HG03575 (cell line): ENCODE data around the gene LIPA.

Source experiments
- ATAC-seq: cut with Tn5 transposase; IDR thresholded peaks from one replicate; pipeline ENCODE4 v1.9.1; 2021; ENCODE audit not compliant: unreplicated experiment, insufficient number of reproducible peaks, low FRiP score; ENCODE audit errors: extremely low read depth

LIPA gene

DNA sequence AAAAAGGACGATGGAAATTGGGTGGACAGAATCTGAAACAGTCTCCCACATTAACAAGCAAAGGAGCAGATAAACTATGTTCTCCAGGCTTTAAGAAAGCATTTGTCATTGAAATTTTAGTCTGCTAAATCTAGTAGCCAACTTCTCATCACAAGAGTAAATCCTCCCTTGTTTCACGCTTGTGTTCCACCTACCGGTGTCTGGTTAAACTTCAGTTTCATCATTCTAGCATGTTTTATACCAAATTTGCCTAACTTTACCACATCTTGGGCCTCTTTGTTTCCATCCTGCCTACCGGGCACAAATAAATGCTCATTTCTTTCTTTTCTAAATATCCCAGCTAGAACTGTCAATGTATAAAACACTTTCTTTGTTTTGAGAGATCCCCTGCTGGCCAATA, 5.8 kb downstream of the LIPA start:
- no peak for ATAC-seq

DNA sequence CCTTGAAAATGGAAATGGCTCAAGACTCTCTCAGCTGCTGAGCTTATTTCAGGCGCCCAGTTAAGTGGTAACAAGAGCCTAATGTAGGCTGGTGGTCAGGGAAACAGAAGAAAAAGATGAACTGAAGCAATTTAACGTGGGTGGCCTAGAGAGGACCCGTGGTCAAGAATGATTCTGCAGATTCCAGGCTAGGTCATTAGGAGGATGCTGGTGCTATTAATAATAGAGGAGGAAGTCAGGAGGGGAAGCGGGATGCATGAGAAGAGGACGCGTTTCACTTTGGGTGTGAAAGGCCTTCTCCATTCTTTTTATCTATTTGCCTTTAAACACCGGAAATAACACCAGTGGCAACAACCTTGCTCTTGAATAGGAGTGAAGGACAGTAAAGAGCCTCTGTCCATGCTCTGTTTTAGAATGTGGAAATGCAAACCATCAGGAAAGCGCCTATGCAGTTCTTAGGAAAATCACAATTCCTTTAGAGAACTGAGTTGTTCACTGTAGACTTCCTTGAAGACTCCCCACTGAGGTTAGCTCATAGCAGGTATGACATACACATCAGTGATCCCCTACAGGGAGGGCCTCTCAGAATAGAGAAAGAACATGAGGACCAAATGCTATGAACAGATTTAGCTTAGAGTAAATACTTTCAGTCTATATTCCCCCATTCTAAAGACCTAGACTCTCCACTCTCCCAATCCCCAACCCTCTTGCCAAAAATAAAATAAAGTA, 8.6 kb downstream of the LIPA start:
- no peak for ATAC-seq

DNA sequence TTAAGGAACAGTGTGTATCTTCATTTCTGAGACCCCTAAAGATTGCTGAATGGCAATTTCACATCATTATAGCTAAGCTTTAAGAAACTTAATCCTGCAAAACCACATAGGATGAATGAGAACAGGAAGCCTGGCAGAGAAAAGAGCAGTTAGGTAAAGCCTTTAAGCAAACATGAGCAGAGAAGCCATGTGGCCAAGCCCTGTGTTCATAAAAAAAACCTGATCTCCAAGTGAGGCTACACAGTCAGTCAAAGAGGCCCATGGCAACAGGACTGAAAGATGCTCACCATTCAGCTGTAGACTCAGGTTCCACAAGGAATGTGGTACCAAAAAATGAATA, 9.3 kb downstream of the LIPA start:
- no peak for ATAC-seq

DNA sequence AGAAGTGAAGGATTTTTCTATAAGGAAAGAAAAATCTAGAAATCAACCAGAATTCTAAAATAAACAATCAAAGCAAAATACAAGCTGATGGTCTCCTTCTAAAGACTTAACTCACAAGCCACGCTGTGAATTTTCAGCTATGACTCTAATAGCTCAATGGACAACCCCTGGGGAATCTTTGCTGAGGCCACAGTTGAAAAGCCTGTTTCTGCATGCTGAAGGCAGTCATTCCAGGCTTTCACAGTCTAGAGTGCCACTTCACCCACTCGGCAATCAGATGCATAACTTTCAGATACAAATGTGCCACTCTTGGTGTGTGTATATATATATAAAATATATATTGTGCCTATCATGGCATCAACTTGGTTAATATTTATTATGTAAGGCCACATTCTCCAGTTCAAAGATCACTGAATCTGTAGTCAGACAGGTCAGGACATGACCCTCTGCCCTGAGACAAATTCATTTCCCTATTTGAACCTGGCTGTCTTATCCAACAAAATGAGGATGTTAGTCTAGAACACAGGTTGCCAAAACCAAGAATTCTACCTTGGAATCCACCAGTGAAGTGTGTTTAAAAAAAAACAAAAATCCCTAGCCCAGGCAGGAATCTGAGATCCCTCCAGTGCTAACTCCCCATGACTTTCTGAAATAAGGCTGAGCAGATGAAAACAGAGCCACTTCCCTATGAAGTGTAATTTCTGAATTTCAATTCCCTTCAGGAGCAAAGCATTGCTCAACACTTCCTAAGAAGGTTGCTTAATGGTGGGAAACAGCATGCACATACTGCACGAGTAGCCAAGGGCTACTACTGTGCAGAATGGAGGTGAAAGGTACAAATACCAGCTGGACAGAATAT, 9.9 kb downstream of the LIPA start:
- ATAC-seq = no peak

DNA sequence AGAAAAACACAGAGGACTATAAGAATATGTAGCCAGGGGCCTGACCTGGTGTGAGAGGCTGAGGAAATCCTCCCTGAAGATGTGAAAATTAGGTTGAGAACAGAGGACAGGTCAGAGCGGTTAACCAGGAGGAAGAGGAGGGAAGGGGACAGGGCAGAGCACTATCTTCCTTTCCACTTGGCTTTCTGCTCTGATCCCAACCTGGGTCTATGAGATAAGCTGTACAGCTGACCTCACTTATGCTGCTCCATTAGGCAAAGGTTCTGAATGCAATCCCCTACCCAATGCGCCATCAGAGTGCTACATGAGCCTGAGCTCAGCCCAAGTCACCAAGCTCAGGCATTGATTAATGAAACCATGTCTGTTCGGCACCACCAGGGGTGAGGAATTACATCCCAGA, 10.5 kb downstream of the LIPA start:
- ATAC-seq = no peak

DNA sequence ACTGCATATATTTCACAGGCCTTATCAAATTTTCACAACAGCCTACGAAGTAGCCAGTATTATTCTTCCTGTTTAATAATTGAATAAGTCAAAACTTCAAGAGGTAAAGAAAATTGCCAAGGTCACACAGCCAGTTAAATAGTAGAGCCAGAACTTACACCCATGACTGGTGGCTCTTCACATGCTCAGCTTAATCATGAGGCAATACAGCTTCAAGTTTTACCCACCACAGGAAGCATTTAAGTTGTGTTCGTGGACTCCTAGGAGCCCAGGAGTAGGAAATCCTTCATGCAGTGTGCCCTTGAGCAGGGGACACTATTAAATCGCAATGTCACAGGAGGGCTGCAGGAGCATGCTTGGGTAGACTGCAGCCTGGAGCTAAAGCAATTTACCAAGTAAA, 11.1 kb downstream of the LIPA start:
- ATAC-seq = no peak

DNA sequence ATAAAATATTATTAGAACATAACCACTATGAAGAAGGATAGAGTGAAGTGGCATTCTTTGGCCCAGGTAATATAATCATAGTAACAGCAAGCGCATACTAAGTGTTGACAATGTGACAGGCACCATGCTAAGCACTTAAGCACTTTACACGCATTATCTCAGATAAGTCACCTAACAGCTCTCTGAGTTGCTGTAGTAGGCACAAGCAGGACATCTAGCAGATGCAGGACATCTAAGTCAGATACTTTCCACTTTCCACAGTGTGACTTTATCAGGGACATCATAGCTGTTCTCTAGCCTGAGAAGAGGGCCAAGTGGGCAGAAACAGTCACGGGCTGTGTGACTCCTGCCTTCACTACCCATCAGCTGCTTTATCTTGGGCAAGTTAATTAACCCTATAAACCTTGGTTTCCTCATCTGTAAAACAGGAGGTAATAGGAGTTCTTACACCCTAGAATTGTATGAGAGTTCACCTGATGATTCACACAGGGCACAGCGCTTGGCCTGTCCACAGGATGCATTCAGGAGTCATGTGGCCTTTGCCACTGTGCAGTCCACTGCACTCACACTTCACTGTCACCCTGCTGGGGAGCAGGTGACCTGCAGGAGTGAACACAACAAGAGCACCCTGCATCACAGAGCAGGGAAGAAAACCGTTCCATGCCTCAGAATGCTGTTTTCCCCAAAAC, 12.5 kb downstream of the LIPA start:
- ATAC-seq = no peak

DNA sequence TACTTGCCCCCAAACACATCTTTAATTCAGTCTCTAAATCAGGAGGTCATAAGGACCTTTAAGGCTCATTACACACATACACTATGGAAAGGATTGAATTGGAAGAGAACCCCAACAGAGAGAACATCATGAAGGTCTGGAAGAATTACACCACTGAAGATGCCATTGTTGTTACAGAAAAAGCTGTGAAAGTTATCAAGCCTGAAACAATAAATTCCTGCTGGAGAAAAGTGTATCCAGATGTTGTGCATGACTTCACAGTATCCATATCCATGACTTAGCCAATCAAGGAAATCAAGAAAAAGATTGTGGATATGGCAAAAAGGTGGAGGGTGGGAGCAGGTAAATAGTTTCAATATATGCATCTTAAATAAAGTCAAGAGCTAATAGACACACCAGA, 13.7 kb downstream of the LIPA start:
- no peak for ATAC-seq

DNA sequence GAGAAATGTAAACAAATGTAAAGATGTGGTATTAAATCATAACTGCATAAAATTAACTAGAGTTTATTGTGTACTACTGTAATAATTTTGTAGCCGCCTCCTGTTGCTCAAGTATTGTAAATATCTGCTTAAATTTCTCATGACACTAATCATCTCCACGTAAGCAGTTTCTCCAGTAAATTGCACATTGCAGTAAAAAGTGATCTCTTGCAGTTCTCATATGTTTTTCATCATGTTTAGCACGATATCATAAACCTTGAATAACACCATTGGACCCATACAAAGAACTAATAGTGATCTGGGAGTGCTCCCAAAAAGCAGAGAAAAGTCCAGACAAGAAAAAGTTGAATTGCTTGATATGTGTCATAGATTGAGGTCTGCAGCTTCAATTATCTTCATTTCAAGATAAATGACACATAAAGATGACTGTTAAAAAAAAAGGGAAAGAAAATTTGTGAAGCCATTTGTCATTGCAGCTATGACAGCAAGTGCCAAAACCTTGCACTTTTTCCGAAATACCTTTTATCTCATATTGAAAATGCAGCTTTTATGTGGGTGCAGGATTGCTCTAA, 15.3 kb downstream of the LIPA start:
- no peak for ATAC-seq

DNA sequence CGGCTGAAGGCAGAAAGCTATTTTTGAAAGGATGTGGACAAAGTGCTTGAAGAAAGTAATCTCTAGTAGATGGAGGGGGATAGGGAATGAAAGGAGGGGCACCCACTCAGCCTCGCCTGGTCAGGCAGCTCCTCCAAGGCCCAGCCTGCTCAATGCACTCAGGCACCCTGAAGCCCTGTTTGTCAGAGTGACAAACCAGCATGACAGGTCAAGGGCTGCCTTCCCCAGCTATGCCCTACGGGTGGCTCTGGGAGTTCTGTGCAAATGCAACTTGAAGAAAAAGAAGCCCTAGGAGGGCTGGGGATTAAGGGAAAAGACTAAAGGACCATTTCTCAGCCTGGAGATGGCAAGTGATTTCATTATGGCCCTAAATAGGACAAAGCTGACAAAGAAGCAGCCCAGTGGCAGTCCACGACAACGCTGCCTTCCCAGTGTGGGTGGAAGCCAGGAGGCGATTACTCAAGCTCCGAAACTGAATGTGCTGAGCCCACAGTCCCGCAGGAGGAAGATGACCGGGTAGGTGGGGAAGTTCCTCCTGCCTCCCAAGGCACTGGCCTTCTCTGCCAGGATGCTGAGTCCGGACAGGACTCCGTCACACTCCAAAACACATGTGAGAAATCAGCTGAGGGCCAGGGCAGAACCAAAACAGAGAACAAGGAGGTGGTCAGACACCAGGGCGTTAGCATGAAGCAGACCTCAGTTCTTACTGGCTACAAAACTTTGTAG, 16.3 kb downstream of the LIPA start:
- ATAC-seq = no peak

DNA sequence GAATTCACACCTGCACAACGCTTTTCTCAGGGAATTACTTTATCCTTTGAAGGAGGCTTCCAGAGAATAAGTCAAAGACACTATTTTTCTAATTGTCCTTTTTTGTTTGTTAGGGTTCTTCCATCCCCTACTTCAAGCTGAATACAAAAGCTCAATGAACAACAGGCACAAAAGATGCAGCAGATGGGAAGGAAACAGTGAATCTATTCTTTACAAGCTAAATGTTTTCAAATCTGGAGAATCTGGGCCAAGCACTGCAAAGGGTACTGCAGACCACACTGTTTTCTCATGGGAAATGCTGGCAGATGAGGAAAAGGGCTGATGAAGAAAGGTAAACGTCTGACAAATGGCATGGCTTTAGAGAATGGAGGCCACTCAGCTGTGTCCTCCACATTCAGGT, 18.5 kb downstream of the LIPA start:
- ATAC-seq = no peak

DNA sequence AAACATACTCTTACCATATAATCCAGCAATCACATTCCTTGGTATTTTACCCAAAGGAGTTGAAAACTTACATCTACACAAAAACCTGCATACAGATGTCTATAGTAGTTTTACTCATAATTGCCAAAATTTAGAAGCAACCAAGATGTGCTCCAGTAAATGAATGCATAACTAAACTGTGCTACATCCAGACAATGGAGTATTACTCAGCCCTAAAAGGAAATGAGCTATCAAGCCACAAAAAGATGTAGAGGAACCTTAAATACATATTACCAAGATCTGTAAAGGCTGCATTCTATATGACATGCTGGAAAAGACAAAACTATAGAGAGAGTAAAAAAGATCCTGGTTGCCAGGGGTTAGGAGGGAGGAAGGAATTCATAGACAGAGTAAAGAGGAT, 22.6 kb downstream of the LIPA start:
- ATAC-seq = no peak

DNA sequence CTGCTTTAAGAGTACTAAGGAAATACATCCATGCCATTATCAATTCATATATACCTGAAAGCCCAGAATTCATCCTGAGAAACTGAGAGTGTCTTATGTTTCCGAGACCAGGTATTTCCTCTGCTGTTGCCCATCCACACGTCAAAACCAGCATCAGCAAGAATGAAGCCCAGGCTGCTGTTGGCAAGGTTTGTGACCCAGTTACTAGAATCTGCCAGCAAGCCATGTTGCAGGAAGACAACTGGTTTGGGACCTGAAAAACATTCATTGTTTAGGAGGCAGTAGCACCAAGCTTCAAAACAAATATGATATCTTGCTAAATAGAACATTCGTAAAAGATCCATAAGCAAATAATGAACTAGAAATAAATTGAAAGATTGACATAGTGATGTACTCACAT, 23.4 kb downstream of the LIPA start:
- ATAC-seq = no peak

DNA sequence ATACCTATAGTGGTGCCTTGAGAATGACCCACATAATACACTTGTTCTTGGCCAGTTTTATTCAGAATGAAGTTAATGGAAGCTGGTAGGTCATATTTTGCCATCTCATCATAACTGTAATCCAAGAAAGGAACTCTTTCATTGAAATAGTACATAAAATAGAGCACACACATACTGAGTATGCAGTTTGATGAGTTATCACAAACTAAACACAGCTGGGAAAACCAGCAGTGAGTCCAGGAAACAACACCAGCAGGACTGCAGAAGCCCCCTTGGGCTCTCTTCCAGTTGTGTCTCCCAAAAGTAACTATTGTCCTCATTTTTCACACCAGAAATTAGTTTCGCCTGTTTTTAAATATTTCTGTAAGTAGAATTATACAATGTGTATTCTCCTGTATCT, 24.7 kb downstream of the LIPA start:
- no peak for ATAC-seq

DNA sequence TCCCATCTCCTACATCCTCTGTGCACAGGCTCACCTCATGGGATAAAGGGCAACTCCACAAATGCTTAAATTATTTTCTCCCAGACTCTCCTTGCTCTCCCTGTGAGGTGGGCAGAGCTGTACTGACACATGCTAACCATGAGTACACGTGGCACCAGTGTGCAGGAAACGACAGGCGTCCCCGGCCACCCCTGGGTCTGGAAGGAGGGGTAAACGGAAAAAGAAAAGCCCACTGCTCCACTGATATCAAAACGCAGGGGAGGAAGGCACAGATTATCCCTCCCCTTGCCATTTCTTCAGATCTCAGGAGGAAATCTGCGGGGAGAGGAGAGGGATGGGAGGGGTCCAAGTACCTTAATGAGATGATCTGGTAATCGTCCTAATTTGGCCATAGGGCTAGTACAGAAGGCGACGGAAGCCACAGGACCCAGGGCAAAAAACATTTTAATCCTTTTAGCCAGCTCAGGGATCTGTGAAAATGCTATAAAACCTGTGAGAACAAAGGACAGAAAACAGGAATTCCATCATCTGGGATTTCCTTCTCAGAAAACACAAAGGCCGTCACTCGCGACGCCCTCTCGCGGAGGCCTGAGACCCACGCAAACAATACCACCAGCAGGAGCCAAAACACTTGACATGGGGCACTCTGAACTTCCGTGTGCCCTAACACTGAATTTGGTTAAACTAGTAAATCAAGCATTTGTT, 26.7 kb downstream of the LIPA start:
- no peak for ATAC-seq

DNA sequence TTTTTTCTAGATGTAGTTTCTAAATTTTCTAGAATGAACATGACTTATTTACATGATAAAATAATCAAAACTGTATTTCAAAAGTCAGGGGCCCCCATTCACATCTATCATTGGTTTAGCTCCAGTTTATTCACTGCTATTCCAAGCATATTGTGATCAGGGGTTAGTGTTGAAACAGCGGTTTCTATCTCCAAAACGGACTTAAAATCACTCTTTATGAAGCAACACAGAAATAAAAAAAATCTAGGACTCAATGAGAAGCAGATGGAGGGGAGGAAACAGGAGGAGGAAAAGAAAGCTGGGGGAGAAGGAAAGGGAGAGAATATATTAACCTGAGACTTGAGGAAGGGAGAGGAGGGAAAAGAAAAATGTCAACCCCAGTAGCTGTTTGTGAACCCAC, 29.7 kb downstream of the LIPA start:
- no peak for ATAC-seq

DNA sequence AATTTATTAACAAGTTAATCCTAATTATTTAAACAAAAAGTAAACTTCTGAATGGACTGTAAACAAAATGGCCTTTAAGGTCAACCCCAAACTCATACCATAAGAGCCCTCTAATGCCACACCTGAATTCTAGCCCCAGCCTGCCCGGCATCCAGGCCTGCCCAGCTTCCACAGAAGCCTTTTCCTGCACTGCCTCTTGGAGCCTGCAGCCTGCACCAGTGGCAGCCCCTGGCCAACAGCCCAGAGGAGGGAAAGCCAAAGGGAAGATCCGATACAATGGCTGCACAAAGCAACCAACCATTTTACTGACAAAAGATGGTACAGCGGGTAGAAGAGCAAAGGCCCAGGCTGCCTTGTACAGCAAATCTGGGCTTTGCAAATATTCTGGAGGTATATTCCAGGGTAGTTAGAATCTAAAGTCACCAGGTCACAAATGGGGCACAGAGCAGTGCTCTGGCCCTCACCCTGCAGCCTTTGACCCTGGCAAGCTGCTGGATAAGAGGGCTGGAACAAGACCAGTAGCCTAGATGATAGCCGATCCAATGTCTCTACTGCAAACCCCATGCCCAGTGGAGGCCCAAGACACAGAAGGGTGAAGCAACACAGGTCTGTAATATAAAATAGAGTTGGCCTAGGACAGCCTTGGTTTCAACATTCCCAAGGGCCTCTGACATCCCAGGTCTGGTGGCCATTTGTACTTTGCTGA, 31.9 kb downstream of the LIPA start:
- ATAC-seq = no peak
